Measurements from ENCODE around the gene HLA-DQA1. TPM values are rescaled to one million over a fixed set of nuclear protein-coding genes. Genes with fewer than 3 reads are reported as not detected.

HLA-DQA1 gene
- not detected in 2 replicates for total RNA-seq

GRCh38 chr6:32637219-32637880, at the start of gene HLA-DQA1:
HLA-DQA1 (plus strand) TSS chr6:32637406; CDS start chr6:32637459, 53 bp downstream.

GRCh38 chr6:32589596-32590449, 47.4 kb upstream of the HLA-DQA1 start, which contains the start of gene HLA-DRB1:
HLA-DRB1 (minus strand) TSS chr6:32589848; CDS start chr6:32589742, 106 bp downstream.

DNA sequence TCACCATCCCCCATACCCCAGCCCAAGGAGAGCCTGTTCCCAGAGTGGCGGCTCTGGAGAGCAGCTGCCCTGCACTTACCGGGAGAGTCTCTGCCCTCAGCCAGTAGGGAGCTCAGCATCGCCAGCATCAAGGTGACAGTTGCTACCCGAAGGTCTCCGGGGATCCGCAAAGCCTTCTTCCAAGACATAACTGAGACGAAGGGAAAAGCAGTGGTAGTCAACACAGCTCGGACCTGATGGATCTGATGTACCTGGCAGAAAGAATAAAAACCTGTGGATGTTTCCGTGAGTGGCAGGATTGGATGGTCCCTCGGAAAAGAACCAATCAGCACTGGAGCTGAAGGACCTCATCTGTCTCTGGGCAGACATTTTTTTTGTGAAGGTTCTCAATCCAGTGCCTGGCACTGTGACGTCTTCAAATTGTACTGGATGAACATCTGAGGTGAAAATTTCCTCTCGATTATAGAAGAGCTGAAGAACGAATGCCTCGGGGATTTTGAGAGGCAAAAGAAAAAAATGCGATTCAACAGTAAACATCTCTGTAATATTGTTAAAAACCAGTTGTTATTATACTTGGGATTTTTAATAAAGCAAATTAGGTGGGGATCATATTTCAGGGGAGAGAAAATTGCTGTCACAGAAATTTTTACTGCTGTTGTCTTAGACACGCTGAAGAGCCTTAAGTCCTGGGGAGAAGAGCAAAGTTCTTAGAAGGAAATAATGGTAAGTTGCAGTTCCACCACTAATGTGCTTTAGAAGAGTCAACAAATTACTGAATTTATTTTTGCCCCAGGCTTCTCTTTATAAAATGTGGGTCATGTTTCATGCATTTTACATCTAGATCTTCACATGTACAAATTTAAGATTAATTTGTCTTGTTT, 29.5 kb downstream of the HLA-DQA1 start, which contains the start of gene HLA-DQB1:
TSS of gene HLA-DQB1 (minus strand) at position 238 of the 881 bp plus-strand sequence. CDS start at position 188, 50 bp downstream.

Other genes with a start within 250 kb of the HLA-DQA1 start
- not detected in 2 replicates for gene BTNL2, start 230.2 kb upstream of the HLA-DQA1 start, total RNA-seq
- not detected in 2 replicates for gene HLA-DRA, start 197.5 kb upstream of the HLA-DQA1 start, total RNA-seq
- 0.09 and 0.19 TPM in 2 replicates for gene HLA-DRB5, start 107.1 kb upstream of the HLA-DQA1 start, total RNA-seq
- gene HLA-DRB1, start 47.6 kb upstream of the HLA-DQA1 start, total RNA-seq: 0.09 and 8.3 TPM in 2 replicates
- gene HLA-DQB1, start 29.3 kb downstream of the HLA-DQA1 start, total RNA-seq: not detected in 2 replicates
- gene HLA-DQA2, start 104.0 kb downstream of the HLA-DQA1 start, total RNA-seq: not detected in 2 replicates
- not detected in 2 replicates for gene HLA-DQB2, start 126.1 kb downstream of the HLA-DQA1 start, total RNA-seq
- 0.47 TPM in 1 of 2 replicates, not detected in the other for gene HLA-DOB, start 179.6 kb downstream of the HLA-DQA1 start, total RNA-seq
- gene TAP2, start 201.3 kb downstream of the HLA-DQA1 start, total RNA-seq: 36.6 and 42.7 TPM in 2 replicates
- gene PSMB8, start 206.6 kb downstream of the HLA-DQA1 start, total RNA-seq: 46.6 and 69.2 TPM in 2 replicates
- 35.1 and 52.2 TPM in 2 replicates for gene TAP1, start 216.3 kb downstream of the HLA-DQA1 start, total RNA-seq
- gene PSMB9, start 216.8 kb downstream of the HLA-DQA1 start, total RNA-seq: 8.6 and 32.4 TPM in 2 replicates

Measured in endothelial cell of coronary artery (primary cell).